WERI-Rb-1 (cell line): ENCODE measurements around the gene CIC.
A peak's percentile ranks its signal among the peaks of the same experiment; 100 is the strongest.

Source experiments
- DNase-seq: peaks from one replicate; pipeline ENCODE4 v3.0.0-alpha.2; 2020
- H3K27ac ChIP-seq: fragments of 250-450 bp; sonication (Bioruptor Pico); 2 replicates; pipeline ENCODE4 v1.5.1; 2020; ENCODE audit warnings: mild to moderate bottlenecking, moderate library complexity
- H3K27me3 ChIP-seq: fragments of 250-450 bp; sonication (Bioruptor Pico); 2 replicates; pipeline ENCODE4 v1.5.1; 2021; ENCODE audit warnings: mild to moderate bottlenecking, low read depth, moderate library complexity; ENCODE audit not compliant: insufficient read depth, severe bottlenecking
- H3K36me3 ChIP-seq: fragments of 250-450 bp; sonication (Bioruptor Pico); 2 replicates; pipeline ENCODE4 v1.5.1; 2020; ENCODE audit warnings: mild to moderate bottlenecking, moderate library complexity
- H3K4me3 ChIP-seq: 2 replicates; pipeline ENCODE4 v1.5.1; 2011; ENCODE audit warnings: low read depth, mild to moderate bottlenecking, control low read depth, low read length
- H3K9me3 ChIP-seq: fragments of 250-450 bp; sonication (Bioruptor Pico); 2 replicates; pipeline ENCODE4 v1.5.1; 2021; ENCODE audit warnings: mild to moderate bottlenecking, moderate library complexity; ENCODE audit not compliant: severe bottlenecking
- TF ChIP-seq, protein P1 (sequence below): IDR thresholded peaks from 2 replicates; pipeline ENCODE4 v1.5.1; 2011; ENCODE audit warnings: low read depth, mild to moderate bottlenecking, control low read depth, inconsistent platforms, low read length

The CIC gene

DNA sequence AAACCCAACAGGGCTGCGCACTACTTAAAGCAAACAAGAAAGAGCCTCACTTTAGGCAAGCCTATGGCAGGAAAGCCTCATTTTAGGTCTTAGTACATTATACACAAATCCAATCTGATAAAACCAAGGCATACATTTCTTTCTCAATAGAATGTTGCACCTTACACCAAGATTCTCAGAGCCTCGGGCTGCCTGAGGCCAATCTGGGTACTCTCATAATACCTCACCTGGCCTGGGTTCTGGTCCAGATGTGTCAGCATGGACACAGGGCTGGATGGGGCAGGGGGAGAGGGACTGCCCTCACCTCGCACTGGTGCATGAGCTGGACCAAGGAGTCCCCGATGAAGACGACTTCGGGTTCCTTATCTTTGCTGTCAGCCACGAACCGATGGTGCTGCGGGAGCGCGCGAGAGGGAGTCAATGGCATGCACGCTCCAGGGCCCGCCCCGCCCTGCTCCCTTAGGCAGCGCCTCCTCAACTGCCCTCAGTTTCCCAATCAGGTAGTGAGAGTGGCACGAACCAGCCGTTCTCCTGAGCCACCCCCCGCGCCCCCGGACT, 32.7 kb downstream of the CIC start, which contains the start of gene PRR19:
TSS of gene PRR19 (plus strand) at position 487 of the 558 bp plus-strand sequence. CDS start 7,453 bp downstream, outside the sequence.
- no peaks in the 10 kb centered on the region for H3K27me3 ChIP-seq
- TF ChIP-seq, protein P1, sequence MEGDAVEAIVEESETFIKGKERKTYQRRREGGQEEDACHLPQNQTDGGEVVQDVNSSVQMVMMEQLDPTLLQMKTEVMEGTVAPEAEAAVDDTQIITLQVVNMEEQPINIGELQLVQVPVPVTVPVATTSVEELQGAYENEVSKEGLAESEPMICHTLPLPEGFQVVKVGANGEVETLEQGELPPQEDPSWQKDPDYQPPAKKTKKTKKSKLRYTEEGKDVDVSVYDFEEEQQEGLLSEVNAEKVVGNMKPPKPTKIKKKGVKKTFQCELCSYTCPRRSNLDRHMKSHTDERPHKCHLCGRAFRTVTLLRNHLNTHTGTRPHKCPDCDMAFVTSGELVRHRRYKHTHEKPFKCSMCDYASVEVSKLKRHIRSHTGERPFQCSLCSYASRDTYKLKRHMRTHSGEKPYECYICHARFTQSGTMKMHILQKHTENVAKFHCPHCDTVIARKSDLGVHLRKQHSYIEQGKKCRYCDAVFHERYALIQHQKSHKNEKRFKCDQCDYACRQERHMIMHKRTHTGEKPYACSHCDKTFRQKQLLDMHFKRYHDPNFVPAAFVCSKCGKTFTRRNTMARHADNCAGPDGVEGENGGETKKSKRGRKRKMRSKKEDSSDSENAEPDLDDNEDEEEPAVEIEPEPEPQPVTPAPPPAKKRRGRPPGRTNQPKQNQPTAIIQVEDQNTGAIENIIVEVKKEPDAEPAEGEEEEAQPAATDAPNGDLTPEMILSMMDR = no peak
- peaks cover 31% of the 10 kb centered on the region for H3K36me3 ChIP-seq
- peak within 1 kb of the TSS; percentile 92 for H3K27ac ChIP-seq
- DNase-seq = no peak
- peak within 1 kb of the TSS; percentile 84 for H3K4me3 ChIP-seq
- H3K9me3 ChIP-seq = no peaks in the 10 kb centered on the region

DNA sequence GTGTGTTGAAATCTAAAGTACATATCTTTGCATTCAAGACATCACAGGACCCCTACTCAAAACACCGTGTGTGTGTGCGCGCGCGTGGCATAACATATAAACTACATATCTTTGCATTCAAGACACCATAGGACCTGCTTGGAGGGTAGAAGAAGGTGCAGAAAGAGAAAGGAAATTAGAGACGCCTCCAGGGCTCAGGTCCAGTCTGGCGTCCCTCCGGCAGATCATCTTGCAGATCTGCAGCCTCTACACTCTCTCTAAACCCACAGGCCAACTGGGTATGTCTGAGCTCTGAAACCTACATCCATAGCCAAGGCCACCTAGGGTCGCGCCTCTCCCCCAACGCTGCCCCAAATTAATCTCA, 34.0 kb downstream of the CIC start:
- Histone ChIP-seq H3K4me3 (peak overlapping the region; percentile 43), H3K36me3 (peaks cover 22% of the 10 kb centered on the region), H3K27me3 (no peaks in the 10 kb centered on the region), H3K9me3 (no peaks in the 10 kb centered on the region), H3K27ac (peak overlapping the region; percentile 92)
- DNase-seq = no peak
- TF ChIP-seq, protein P1 = no peak

DNA sequence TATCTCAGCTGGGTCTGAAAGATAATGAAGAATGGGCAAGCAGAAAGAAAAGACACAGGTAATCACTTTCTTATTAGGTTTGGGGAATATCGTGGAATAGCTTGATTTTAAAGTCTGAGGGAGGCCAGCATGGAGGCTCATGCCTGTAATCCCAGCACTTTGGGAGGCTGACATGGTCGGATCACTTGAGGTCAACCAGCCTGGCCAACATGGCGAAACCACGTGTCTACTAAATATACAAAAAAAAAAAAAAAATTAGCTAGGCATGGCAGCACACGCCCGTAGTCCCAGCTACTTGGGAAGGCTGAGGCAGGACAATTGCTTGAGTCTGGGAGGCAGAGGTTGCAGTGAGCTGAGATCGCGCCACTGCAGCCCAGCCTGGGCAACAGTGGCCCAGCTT, 34.8 kb downstream of the CIC start:
- Histone ChIP-seq H3K27me3 (no peaks in the 10 kb centered on the region), H3K9me3 (no peaks in the 10 kb centered on the region), H3K27ac (peak overlapping the region; percentile 92; the same call in 1 of the 2 replicates), H3K36me3 (peaks cover 17% of the 10 kb centered on the region), H3K4me3 (no peak overlapping the region)
- DNase-seq = no peak
- TF ChIP-seq, protein P1 = no peak

DNA sequence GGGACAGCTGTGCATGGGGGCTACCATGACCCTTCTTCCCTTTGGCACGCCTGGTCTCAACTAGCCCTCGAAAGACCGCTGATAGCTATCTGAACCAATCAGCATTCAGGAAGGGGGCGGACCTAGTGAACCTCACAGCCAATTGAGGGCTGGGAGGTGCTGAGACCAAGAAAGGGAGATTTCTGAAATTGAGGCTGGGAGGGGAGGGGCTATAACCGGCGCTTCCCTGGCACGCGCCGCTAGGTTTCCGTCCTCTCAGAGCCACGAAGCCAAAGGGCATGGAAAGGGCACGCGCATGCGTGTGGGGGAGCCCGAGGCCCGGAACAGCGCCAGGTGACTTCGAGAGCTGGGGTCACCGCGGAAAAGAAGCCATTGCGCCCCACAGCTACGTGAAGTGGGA, 37.6 kb downstream of the CIC start:
- H3K4me3 ChIP-seq = no peak overlapping the region
- no peaks in the 10 kb centered on the region for H3K27me3 ChIP-seq
- no peaks in the 10 kb centered on the region for H3K9me3 ChIP-seq
- TF ChIP-seq, protein P1 = no peak
- DNase-seq = no peak
- no peaks in the 10 kb centered on the region; the same call in 1 of the 2 replicates for H3K36me3 ChIP-seq
- no peak overlapping the region for H3K27ac ChIP-seq

DNA sequence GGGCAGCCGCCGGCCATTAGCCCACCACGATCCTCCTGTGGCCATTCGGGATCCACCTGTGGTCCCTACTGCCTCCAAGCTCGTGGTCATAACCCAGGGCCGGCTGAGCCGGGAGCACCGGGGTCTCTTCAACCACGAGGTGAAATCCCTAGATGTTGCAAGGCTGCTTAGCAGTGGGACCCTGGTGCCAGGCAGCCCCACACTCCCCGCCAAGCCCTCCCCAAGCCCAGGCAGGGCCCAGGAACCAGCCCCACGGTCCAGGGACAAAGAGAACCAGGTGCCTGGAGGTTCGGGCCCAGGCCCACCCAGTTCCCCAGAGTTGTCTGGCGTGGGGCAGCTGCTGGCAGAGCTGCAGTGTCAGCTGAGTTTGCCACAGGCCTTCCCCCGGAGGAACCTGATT, 40.6 kb downstream of the CIC start:
- no peak overlapping the region for H3K27ac ChIP-seq
- DNase-seq = no peak
- H3K9me3 ChIP-seq = no peaks in the 10 kb centered on the region
- TF ChIP-seq, protein P1 = no peak
- no peak overlapping the region for H3K4me3 ChIP-seq
- no peaks in the 10 kb centered on the region for H3K27me3 ChIP-seq
- H3K36me3 ChIP-seq = no peaks in the 10 kb centered on the region

DNA sequence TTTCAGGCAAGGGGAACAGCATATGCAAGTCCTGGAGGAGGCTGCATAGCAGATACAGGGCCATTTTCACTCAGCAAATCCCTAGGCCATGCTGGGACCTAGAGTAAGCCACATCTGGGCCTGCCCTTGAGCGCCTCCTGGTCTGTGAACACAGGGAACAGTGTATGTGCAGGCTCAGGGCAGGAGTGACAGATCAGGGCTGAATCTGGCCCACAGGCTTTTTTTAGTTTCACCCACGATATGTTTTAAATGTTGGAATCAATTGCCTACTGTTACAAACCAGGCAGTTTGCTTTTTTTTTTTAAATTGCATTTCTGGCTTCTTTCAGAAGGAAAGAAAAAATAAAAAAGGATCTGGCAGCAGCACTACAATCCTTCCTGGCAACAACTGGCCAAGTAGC, 42.6 kb downstream of the CIC start:
- H3K27ac ChIP-seq = no peak overlapping the region
- H3K4me3 ChIP-seq = no peak overlapping the region
- no peaks in the 10 kb centered on the region for H3K9me3 ChIP-seq
- peak; percentile 48 for DNase-seq
- H3K27me3 ChIP-seq = no peaks in the 10 kb centered on the region
- H3K36me3 ChIP-seq = peaks cover 4% of the 10 kb centered on the region; the same call in 1 of the 2 replicates
- TF ChIP-seq, protein P1 = peak; percentile 23; the same call in 1 of the 2 replicates
